K562 (cell line): ENCODE data around the gene TSPAN18. TPM values are rescaled to one million over a fixed set of nuclear protein-coding genes. Genes with fewer than 3 reads are reported as not detected.

ENCODE experiments used
- ATAC-seq: fragments of 200-7000 bp; cut with Tn5 transposase; 3 replicates; pipeline ENCODE4 v1.9.1; 2020; ENCODE audit warnings: moderate library complexity
- BruUV-seq: library from RNA; stranded (reverse); fragments of 400-500 nt; replicated peaks from 2 replicates; lab custom pipeline; 2021; lab: Mats Ljungman, UMichigan
- CTCF ChIA-PET: fragments of 300-600 bp; formaldehyde crosslinking; extraction: SDS; loops from one replicate; lab custom pipeline; 2021; ENCODE audit warnings: low intra/inter-chr PET ratio; lab: Yijun Ruan, JAX
- POLR2A ChIA-PET: fragments of 300-600, 350-650 bp; sonication (Branson Sonifier 250); formaldehyde crosslinking; extraction: SDS; loops from one replicate; lab custom pipeline; 2021; ENCODE audit warnings: antibody characterized with exemption, inconsistent platforms; lab: Yijun Ruan, JAX
- DNase-seq, 4 experiments: peaks; one replicate each; pipeline versions ENCODE4 v3.0.0 to v3.0.0-alpha.2; 2011 to 2018; ENCODE audit warnings: low spot score in 3 of 4, mixed read lengths in 3 of 4; ENCODE audit errors: extremely low read depth in 1 of 4
- FAIRE-seq: peaks from 2 replicates; lab custom pipeline; 2011; peaks lifted over from hg19 to GRCh38; lab: Jason Lieb, UNC
- H2AFZ ChIP-seq: 2 replicates; pipeline ENCODE4 v1.6.0; 2011; ENCODE audit warnings: low read depth, low read length, control low read depth, inconsistent platforms
- H3K27ac ChIP-seq: fragments of 200-600 bp; 3 replicates; pipeline ENCODE4 v1.8.0; 2011; ENCODE audit warnings: low read depth, mild to moderate bottlenecking, control low read depth, inconsistent platforms, low read length, moderate library complexity, mixed read lengths; ENCODE audit errors: extremely low read depth
- H3K27me3 ChIP-seq, 2 experiments: fragments of 300-600 bp in 1 of 2; 2 replicates in 1 of 2; 3 replicates in 1 of 2; pipeline versions ENCODE4 v1.6.0 to v1.8.0; 2011; ENCODE audit warnings: inconsistent platforms in 2 of 2, low read length in 2 of 2, mild to moderate bottlenecking in 1 of 2, mixed read lengths in 1 of 2, moderate library complexity in 1 of 2; ENCODE audit not compliant: control insufficient read depth in 2 of 2, insufficient read depth in 2 of 2
- H3K36me3 ChIP-seq: fragments of 300-600 bp; 3 replicates; pipeline ENCODE4 v1.8.0; 2011; ENCODE audit warnings: mild to moderate bottlenecking, low read length, inconsistent platforms; ENCODE audit not compliant: control insufficient read depth, insufficient read depth
- H3K4me1 ChIP-seq, 2 experiments: fragments of 200-600 bp in 1 of 2; replicated peaks in 1 of 2; 2 replicates in 1 of 2; 3 replicates in 1 of 2; pipeline versions ENCODE4 v1.5.1 to v1.8.0; 2011; ENCODE audit warnings: inconsistent platforms in 2 of 2, low read length in 2 of 2, mild to moderate bottlenecking in 1 of 2, mixed read lengths in 1 of 2, moderate library complexity in 1 of 2; ENCODE audit not compliant: control insufficient read depth in 2 of 2, insufficient read depth in 2 of 2
- H3K4me2 ChIP-seq: 2 replicates; pipeline ENCODE4 v1.6.1; 2011; ENCODE audit warnings: low read length, control low read depth, inconsistent platforms, mixed read lengths; ENCODE audit not compliant: insufficient read depth
- H3K4me3 ChIP-seq: fragments of 200-600 bp; sonication (generic), shearing (Covaris generic); 2 replicates; pipeline ENCODE4 v1.5.1; 2016; ENCODE audit warnings: control low read depth, inconsistent platforms
- H3K79me2 ChIP-seq: fragments of 200-600 bp; 3 replicates; pipeline ENCODE4 v1.8.0; 2011; ENCODE audit warnings: low read length, inconsistent platforms; ENCODE audit not compliant: control insufficient read depth, insufficient read depth
- H3K9ac ChIP-seq, 2 experiments: 2 replicates each; pipeline versions ENCODE4 v1.6.0 to v1.6.1; 2011; ENCODE audit warnings: low read depth in 2 of 2, low read length in 2 of 2, control low read depth in 1 of 2, inconsistent platforms in 1 of 2, mild to moderate bottlenecking in 1 of 2, mixed read lengths in 1 of 2; ENCODE audit not compliant: insufficient read depth in 1 of 2
- H3K9me1 ChIP-seq: one replicate; pipeline ENCODE4 v1.6.0; 2011; ENCODE audit warnings: inconsistent platforms, mild to moderate bottlenecking, low read length, moderate library complexity; ENCODE audit not compliant: control insufficient read depth, insufficient read depth
- H3K9me3 ChIP-seq: replicated peaks from 2 replicates; pipeline ENCODE4 v1.5.1; 2011; ENCODE audit warnings: low read depth, low read length, inconsistent platforms; ENCODE audit not compliant: control insufficient read depth, insufficient read depth
- H4K20me1 ChIP-seq: replicated peaks from 2 replicates; pipeline ENCODE4 v1.6.1; 2011; ENCODE audit warnings: low read length, inconsistent platforms, mixed read lengths; ENCODE audit not compliant: control insufficient read depth, insufficient read depth
- DPF2 ChIP-seq: fragments of 450-650 bp; IDR thresholded peaks from 2 replicates; pipeline ENCODE4 v1.6.1; 2016
- E2F5 ChIP-seq: sonication (generic); formaldehyde crosslinking; IDR thresholded peaks from 2 replicates; pipeline ENCODE4 v1.8.0; 2022; ENCODE audit warnings: mild to moderate bottlenecking, missing genetic modification reagents
- HCFC1 ChIP-seq: IDR thresholded peaks from 2 replicates; pipeline ENCODE4 v1.6.1; 2012; ENCODE audit warnings: low read depth, low read length, improper control_type of control experiment
- RREB1 ChIP-seq: fragments of 250-450 bp; sonication (Bioruptor Pico); IDR thresholded peaks from 2 replicates; pipeline ENCODE4 v1.4.0; 2020
- SMARCA5 ChIP-seq: fragments of 450-650 bp; IDR thresholded peaks from 2 replicates; pipeline ENCODE4 v1.6.1; 2016
- SMARCE1 ChIP-seq: fragments of 450-650 bp; IDR thresholded peaks from 2 replicates; pipeline ENCODE4 v1.7.1; 2016; ENCODE audit warnings: mild to moderate bottlenecking
- SRF ChIP-seq, 2 experiments: fragments of 250-450, 450-650 bp in 1 of 2; sonication (Bioruptor Pico) in 1 of 2; sonication (generic) in 1 of 2; formaldehyde crosslinking; IDR thresholded peaks; 2 replicates each; pipeline versions ENCODE4 v1.5.0 to v1.5.1; 2020 to 2022; ENCODE audit warnings: mild to moderate bottlenecking in 1 of 2, missing genetic modification reagents in 1 of 2
- ZFP30 ChIP-seq: fragments of 250-450 bp; sonication (Bioruptor Pico); IDR thresholded peaks from 2 replicates; pipeline ENCODE4 v1.8.0; 2022; ENCODE audit warnings: moderate library complexity, mild to moderate bottlenecking, inconsistent platforms, borderline replicate concordance
- ZNF175 ChIP-seq: fragments of 200-800 bp; sonication (Bioruptor generic); IDR thresholded peaks from 2 replicates; pipeline ENCODE4 v1.6.1; 2016; ENCODE audit warnings: low read depth, mild to moderate bottlenecking, missing genetic modification characterization, missing compliant biosample characterization
- ZNF354B ChIP-seq: fragments of 250-450 bp; sonication (Bioruptor Pico); IDR thresholded peaks from 2 replicates; pipeline ENCODE4 v1.4.0; 2020
- WGBS: fragments of 100-300 bp; shearing (Covaris generic); methylation state at CpG from one replicate; pipeline ENCODE4 v1.1.6; 2016; ENCODE audit warnings: low coverage, mixed read lengths; ENCODE audit not compliant: insufficient coverage; ENCODE audit errors: missing lambda C conversion rate; 5-methylcytosine and 5-hydroxymethylcytosine counted together
- in situ Hi-C: fragments of 300-500 bp; cut with MboI; formaldehyde crosslinking; loops from 4 replicates; pipeline ENCODE4 v1.15.0; 2018; ENCODE audit warnings: inconsistent platforms, mixed read lengths
- intact Hi-C: fragments of 100-400 bp; cut with micrococcal nuclease; formaldehyde crosslinking; loops from 2 replicates; pipeline ENCODE4 v1.14.2; 2022
- polyA plus RNA-seq, 8 experiments: library from polyadenylated mRNA; depleted of rRNA in 4 of 8; stranded (reverse) in 5 of 8; unstranded in 3 of 8; fragments of >200 nt; fragmentation: Nextera tagmentation in 2 of 8; fragmentation: Illumina TruSeq in 1 of 8; extraction: Ambion mirVana in 2 of 8; extraction: Trizol in 1 of 8; gene quantifications; 2 replicates each; pipeline versions ENCODE4 v1.2.1 to v1.2.3, GENCODE V29; 2011 to 2014; ENCODE audit warnings: inconsistent platforms in 1 of 8, missing spikeins in 1 of 8
- total RNA-seq, 7 experiments: library from RNA; depleted of rRNA in 6 of 7; stranded (reverse); fragments of >200 nt in 6 of 7; fragmentation: Illumina TruSeq in 2 of 7; extraction: Trizol in 2 of 7; gene quantifications; 2 replicates each; pipeline versions ENCODE4 v1.2.1 to v1.2.3, GENCODE V29; 2011 to 2021; ENCODE audit warnings: low replicate concordance in 1 of 7

The TSPAN18 gene
- total and polyA plus RNA-seq, 9 of the 15 experiments (the other 6 are each of a cell fraction or from before 2014, with no cell fraction given) = 0.17 to 0.35 (median 0.22) TPM; not detected in 4

GRCh38 chr11:44692460-44692859 lies 34.3 kb upstream of the TSPAN18 start:
- no peak for FAIRE-seq
- WGBS = 3% methylated on average over 8 of the region's 10 CpGs
- TF ChIP-seq ZNF354B (CRISPR knock-in tag) (no peak), SMARCA5 (no peak), HCFC1 (no peak), E2F5 (no peak), ZFP30 (CRISPR knock-in tag) (no peak), ZNF175 (CRISPR knock-in tag) (no peak), SMARCE1 (no peak), DPF2 (no peak), SRF (CRISPR knock-in tag; IDR thresholded peaks at IDR 0.05) (no peak), RREB1 (CRISPR knock-in tag) (no peak)

More at GRCh38 chr11:44692460-44692859, 34.3 kb upstream of the TSPAN18 start:
- Histone ChIP-seq H3K4me3 (no peak overlapping the region), H3K9me3 (no peaks in the 10 kb centered on the region), H3K4me1 (no peaks in the 10 kb centered on the region; a peak in 1 of 5 replicates), H3K79me2 (no peaks in the 10 kb centered on the region), H3K9me1 (peaks cover 2% of the 10 kb centered on the region), H4K20me1 (no peaks in the 10 kb centered on the region; the same call in 1 of the 2 replicates), H3K4me2 (no peak overlapping the region), H3K27ac (no peak overlapping the region), H3K9ac (no peak overlapping the region), H3K27me3 (peaks cover 5 to 13% of the 10 kb centered on the region in 2 experiments; a peak in 3 of 5 replicates), H2AFZ (no peak overlapping the region), H3K36me3 (no peaks in the 10 kb centered on the region)
- ATAC-seq (no peak), DNase-seq (no peak)
- POLR2A ChIA-PET = no interaction called here
- in situ Hi-C loops (no loop called here), intact Hi-C loops (no loop called here)
- BruUV-seq = no TSS peak
- CTCF ChIA-PET = no interaction called here
